Measurements from ENCODE around the gene SPATS2. TPM values are rescaled to one million over a fixed set of nuclear protein-coding genes. Genes with fewer than 3 reads are reported as not detected.

SPATS2 gene
- polyA plus RNA-seq, 1 experiment = 100 TPM

GRCh38 chr12:49451468-49452259 lies 84.4 kb downstream of the SPATS2 start:
- TF ChIP-seq CTCF (IDR thresholded peaks at IDR 0.05; ENCODE audit: low read depth, low read length) = no peak
- no peak for DNase-seq (ENCODE audit: low read depth, low spot score)
- H3K9me3 ChIP-seq (ENCODE audit: control insufficient read depth, insufficient read depth, low read length) = peaks cover 3% of the 10 kb centered on the region; the same call in 1 of the 2 replicates
- ChIA-PET CTCF (interaction anchor here (1.2 kb wide), 1 partner anchor 95 kb away, joined by 4 read pairs; no protein-coding TSS in a partner anchor), POLR2A (no interaction called here)
- no peaks in the 10 kb centered on the region for H3K27me3 ChIP-seq (ENCODE audit: control insufficient read depth, insufficient read depth, low read length)
- H3K4me3 ChIP-seq (ENCODE audit: low read depth, low read length) = no peak overlapping the region
- no peak overlapping the region for H3K27ac ChIP-seq (ENCODE audit: low read depth, low read length)

- Histone ChIP-seq H3K27me3 (ENCODE audit: control insufficient read depth, insufficient read depth, low read length) (no peaks in the 10 kb centered on the region), H3K9me3 (ENCODE audit: control insufficient read depth, insufficient read depth, low read length) (no peaks in the 10 kb centered on the region), H3K4me3 (ENCODE audit: low read depth, low read length) (no peak overlapping the region), H3K27ac (ENCODE audit: low read depth, low read length) (no peak overlapping the region)
- no peak for DNase-seq (ENCODE audit: low read depth, low spot score)
- POLR2A ChIA-PET = no interaction called here
- no peak for TF ChIP-seq CTCF (IDR thresholded peaks at IDR 0.05; ENCODE audit: low read depth, low read length)
- CTCF ChIA-PET = no interaction called here
Measured at GRCh38 chr12:49455501-49455900, 88.2 kb downstream of the SPATS2 start.

- no peak for DNase-seq (ENCODE audit: low read depth, low spot score)
- H3K27ac ChIP-seq (ENCODE audit: low read depth, low read length) = no peak overlapping the region
- POLR2A ChIA-PET = no interaction called here
- no peaks in the 10 kb centered on the region for H3K9me3 ChIP-seq (ENCODE audit: control insufficient read depth, insufficient read depth, low read length)
- H3K4me3 ChIP-seq (ENCODE audit: low read depth, low read length) = no peak overlapping the region
- CTCF ChIA-PET = interaction anchor here (0.9 kb wide), 1 partner anchor 124 kb away, joined by 3 read pairs; no protein-coding TSS in a partner anchor
- no peak for TF ChIP-seq CTCF (IDR thresholded peaks at IDR 0.05; ENCODE audit: low read depth, low read length)
- H3K27me3 ChIP-seq (ENCODE audit: control insufficient read depth, insufficient read depth, low read length) = no peaks in the 10 kb centered on the region
Measured at GRCh38 chr12:49456131-49456679, 88.9 kb downstream of the SPATS2 start.

- Histone ChIP-seq H3K27me3 (ENCODE audit: control insufficient read depth, insufficient read depth, low read length) (no peaks in the 10 kb centered on the region), H3K4me3 (ENCODE audit: low read depth, low read length) (no peak overlapping the region), H3K9me3 (ENCODE audit: control insufficient read depth, insufficient read depth, low read length) (no peaks in the 10 kb centered on the region), H3K27ac (ENCODE audit: low read depth, low read length) (no peak overlapping the region)
- ChIA-PET POLR2A (interaction anchor here (0.7 kb wide), 1 partner anchor 91 kb away, joined by 5 read pairs; the partner anchor contains the start of gene SPATS2), CTCF (interaction anchor here (0.7 kb wide), 3 partner anchors 117 to 127 kb away, joined by 3 to 4 read pairs (median 3); no protein-coding TSS in a partner anchor)
- no peak for DNase-seq (ENCODE audit: low read depth, low spot score)
- no peak for TF ChIP-seq CTCF (IDR thresholded peaks at IDR 0.05; ENCODE audit: low read depth, low read length)
Measured at GRCh38 chr12:49458816-49459215, 91.6 kb downstream of the SPATS2 start.

- Histone ChIP-seq H3K4me3 (ENCODE audit: low read depth, low read length) (no peak overlapping the region), H3K27me3 (ENCODE audit: control insufficient read depth, insufficient read depth, low read length) (no peaks in the 10 kb centered on the region), H3K27ac (ENCODE audit: low read depth, low read length) (no peak overlapping the region), H3K9me3 (ENCODE audit: control insufficient read depth, insufficient read depth, low read length) (no peaks in the 10 kb centered on the region)
- TF ChIP-seq CTCF (IDR thresholded peaks at IDR 0.05; ENCODE audit: low read depth, low read length) = no peak
- DNase-seq (ENCODE audit: low read depth, low spot score) = no peak
- POLR2A ChIA-PET = interaction anchor here (0.5 kb wide), 1 partner anchor 66 kb away, joined by 4 read pairs; no protein-coding TSS in a partner anchor
- CTCF ChIA-PET = interaction anchor here (1.2 kb wide), 1 partner anchor 103 kb away, joined by 9 read pairs; no protein-coding TSS in a partner anchor
Measured at GRCh38 chr12:49461221-49461620, 94.0 kb downstream of the SPATS2 start.
